Stimulated activated naive CD8-positive, alpha-beta T cell treated with anti-CD3 and anti-CD28 coated beads, Interleukin-15, amount 100 ng/mL, for 72 hours (primary cell): ENCODE results near the gene ADGRD1.

Source experiments
- ATAC-seq: fragments of 150-1000 bp; cut with Tn5 transposase; 2 replicates; pipeline ENCODE4 v1.10.0; 2021; ENCODE audit warnings: mild to moderate bottlenecking, moderate library complexity
- DNase-seq, 2 donors: peaks; one replicate each; pipeline ENCODE4 v3.0.0; 2021 to 2022
- H3K27ac Mint-ChIP-seq, 2 donors: one replicate each; pipeline ENCODE4 v1.8.0; 2022; ENCODE audit warnings: mild to moderate bottlenecking in 2 of 2, mixed read lengths in 2 of 2, moderate library complexity in 2 of 2
- H3K27me3 Mint-ChIP-seq: one replicate; pipeline ENCODE4 v1.8.0; 2022; ENCODE audit warnings: mixed read lengths
- H3K4me1 Mint-ChIP-seq: one replicate; pipeline ENCODE4 v1.8.0; 2022; ENCODE audit warnings: mild to moderate bottlenecking, mixed read lengths
- H3K4me3 Mint-ChIP-seq, 2 donors: one replicate each; pipeline ENCODE4 v1.8.0; 2022; ENCODE audit warnings: mild to moderate bottlenecking in 2 of 2, mixed read lengths in 2 of 2, moderate library complexity in 1 of 2
- H3K9me3 Mint-ChIP-seq, 2 donors: one replicate each; pipeline ENCODE4 v1.8.0; 2022; ENCODE audit warnings: mixed read lengths in 2 of 2

Gene ADGRD1

DNA sequence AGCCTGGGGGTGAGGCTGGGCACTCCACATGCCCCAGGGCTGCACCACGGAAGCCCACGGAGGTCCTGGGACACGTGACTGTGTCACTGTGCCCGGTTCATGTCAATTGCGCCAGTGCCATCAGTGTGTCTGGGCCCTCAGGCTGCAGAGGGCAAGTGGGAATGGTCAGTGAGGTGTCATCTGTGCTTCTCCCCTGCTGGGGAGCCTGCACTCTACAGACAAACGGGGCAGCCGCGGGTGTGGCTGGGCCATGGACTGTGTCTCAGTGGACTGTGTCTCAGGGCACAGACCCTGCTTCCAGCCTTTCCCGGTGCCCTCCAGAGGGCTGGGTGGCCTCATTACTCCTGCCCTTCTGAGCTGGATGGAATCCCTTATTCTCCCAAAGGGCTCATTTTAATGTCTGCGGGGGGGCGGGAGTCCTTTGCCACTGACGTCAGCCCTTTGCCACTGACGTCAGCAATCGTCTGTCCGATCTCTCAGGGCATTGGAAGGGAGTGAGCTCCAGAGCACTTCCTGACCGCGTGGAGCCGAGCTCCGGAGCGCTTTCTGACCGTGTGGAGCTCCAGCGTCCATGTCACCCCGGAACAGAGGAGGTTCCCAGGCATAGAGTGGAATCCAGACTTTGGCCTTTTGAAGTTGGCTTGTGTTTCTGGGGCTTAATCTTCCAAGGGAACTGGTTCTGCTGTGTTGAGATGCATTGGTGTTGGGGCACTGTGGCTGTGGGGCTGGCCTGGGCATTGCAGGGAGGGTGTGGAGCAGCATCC lies 72.4 kb downstream of the ADGRD1 start:
- ATAC-seq (no peak), DNase-seq (no peak)
- Mint-ChIP-seq H3K4me1 (no peaks in the 10 kb centered on the region), H3K9me3 (no peaks in the 10 kb centered on the region), H3K4me3 (no peak overlapping the region), H3K27me3 (peaks cover 8% of the 10 kb centered on the region), H3K27ac (no peak overlapping the region)

DNA sequence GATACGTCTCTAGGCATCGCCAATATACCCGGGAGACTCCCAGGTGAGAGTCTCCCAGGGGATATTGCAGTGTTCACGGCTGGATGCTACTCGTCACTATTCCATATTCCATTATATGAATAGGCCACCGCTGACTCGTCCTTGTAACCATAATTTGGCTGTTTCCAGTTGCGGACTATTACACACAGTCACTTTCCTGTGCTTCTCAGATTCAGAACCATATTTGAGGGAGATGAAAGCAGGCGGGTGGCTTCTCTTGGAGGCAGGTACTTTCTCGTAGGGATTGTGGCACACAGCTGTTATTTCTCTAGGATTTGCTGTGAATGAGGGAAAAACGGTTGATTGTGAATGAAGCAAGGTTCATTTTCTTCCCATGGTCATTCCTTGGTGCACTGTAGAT lies 73.0 kb downstream of the ADGRD1 start:
- Mint-ChIP-seq H3K27ac (no peak overlapping the region), H3K9me3 (no peaks in the 10 kb centered on the region), H3K27me3 (peaks cover 12% of the 10 kb centered on the region), H3K4me3 (no peak overlapping the region), H3K4me1 (no peaks in the 10 kb centered on the region)
- DNase-seq (no peak), ATAC-seq (no peak)

DNA sequence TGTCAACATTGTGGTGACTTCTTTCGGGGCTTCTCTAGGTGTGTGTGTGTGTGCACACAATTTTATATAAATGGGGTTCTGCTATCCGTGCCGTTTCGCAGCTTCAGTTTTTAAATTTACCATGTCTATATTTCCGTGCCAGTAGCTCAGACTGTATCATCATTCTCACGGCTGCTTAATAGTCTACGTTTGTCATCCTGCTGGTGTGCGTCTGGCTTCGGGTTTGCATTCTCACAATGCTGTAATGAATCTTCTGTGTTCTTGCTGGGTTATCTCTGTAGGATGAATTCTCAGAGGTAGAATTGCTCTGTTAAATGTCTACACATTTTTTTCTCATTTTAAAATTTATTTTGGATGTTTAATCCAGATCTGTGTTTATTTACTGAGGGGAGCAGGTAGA lies 73.6 kb downstream of the ADGRD1 start:
- no peaks in the 10 kb centered on the region for H3K9me3 Mint-ChIP-seq

DNA sequence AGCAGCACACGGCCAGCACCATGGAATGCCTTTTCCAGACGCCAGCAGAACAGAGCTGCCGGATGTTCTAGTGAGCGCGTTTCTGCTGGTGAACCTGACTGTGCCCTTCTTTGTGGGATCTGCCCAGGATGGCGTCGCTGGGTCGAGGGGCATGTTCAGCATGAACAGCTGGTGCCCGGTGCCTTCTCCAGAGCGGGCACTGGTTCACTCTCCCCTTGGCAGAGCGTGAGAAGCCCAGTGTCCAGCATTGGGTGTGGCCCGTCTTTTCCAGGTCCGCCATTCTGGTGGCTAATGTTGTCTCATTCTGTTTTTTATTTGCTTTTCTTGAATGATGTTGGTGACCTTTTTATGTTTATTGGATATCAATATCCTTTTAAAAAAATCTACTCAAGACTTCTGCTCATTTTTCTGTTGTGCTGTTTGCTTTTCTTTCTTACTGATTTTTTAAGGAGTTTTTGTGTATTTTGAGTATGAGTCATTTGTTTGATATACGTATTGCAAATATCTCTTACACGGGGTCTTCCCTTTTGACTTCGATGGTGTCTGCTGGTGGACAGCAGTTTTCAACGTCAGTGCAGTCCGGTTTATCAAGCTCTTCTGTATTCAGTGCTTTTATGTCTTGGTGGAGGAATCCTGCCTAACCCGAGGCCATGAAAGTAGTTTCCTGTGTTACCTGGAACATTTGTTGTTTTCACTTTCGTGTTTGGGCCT lies 74.3 kb downstream of the ADGRD1 start:
- H3K27ac Mint-ChIP-seq: no peak overlapping the region
- H3K9me3 Mint-ChIP-seq: no peaks in the 10 kb centered on the region
- H3K4me1 Mint-ChIP-seq: no peaks in the 10 kb centered on the region
- no peak for ATAC-seq
- no peak overlapping the region for H3K4me3 Mint-ChIP-seq
- peaks cover 20% of the 10 kb centered on the region for H3K27me3 Mint-ChIP-seq
- no peak for DNase-seq

More for the DNA sequence above, 73.6 kb downstream of the ADGRD1 start:
- ATAC-seq (no peak), DNase-seq (no peak)
- Mint-ChIP-seq H3K27ac (no peak overlapping the region), H3K27me3 (peaks cover 17% of the 10 kb centered on the region), H3K4me3 (no peak overlapping the region), H3K4me1 (no peaks in the 10 kb centered on the region)

DNA sequence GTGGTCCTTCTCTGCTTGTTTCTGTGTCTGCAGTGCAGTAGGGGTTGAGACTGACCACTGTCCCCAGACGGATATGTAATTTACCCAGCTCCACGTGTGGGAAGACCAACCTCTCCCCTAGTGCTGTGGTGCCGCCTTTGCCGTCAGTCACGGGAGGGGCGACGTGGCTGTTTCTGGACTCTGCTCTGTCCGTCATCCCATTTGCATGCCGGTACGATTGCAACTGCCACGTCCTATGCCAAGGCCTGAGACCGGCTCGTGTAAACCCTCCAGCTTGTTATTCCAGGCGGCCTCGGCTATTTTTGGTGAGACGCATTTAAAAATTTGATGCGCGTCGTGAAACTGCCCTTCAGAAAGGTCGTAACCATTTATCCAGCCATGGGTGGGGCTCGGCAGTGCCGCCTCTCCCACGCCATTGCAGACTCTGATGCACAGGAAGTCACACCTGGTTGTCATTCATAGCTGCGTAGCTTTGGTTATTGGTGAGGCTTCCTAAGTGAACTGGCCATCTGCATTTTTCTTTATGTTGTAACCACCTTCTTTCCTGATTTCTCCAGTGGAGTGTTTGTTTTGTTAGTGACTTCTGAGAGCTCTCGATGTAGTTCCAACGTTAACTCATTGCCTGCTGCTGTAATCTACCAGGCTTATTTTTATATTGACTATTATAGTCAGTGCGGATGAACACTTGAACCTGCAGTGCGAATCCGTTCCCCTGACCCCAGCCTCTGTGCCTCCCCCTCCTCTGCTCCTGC lies 75.1 kb downstream of the ADGRD1 start:
- ATAC-seq (no peak), DNase-seq (no peak)
- no peaks in the 10 kb centered on the region for H3K4me1 Mint-ChIP-seq
- peaks cover 20% of the 10 kb centered on the region for H3K27me3 Mint-ChIP-seq
- H3K4me3 Mint-ChIP-seq: no peak overlapping the region
- H3K9me3 Mint-ChIP-seq: no peaks in the 10 kb centered on the region
- H3K27ac Mint-ChIP-seq: no peak overlapping the region

DNA sequence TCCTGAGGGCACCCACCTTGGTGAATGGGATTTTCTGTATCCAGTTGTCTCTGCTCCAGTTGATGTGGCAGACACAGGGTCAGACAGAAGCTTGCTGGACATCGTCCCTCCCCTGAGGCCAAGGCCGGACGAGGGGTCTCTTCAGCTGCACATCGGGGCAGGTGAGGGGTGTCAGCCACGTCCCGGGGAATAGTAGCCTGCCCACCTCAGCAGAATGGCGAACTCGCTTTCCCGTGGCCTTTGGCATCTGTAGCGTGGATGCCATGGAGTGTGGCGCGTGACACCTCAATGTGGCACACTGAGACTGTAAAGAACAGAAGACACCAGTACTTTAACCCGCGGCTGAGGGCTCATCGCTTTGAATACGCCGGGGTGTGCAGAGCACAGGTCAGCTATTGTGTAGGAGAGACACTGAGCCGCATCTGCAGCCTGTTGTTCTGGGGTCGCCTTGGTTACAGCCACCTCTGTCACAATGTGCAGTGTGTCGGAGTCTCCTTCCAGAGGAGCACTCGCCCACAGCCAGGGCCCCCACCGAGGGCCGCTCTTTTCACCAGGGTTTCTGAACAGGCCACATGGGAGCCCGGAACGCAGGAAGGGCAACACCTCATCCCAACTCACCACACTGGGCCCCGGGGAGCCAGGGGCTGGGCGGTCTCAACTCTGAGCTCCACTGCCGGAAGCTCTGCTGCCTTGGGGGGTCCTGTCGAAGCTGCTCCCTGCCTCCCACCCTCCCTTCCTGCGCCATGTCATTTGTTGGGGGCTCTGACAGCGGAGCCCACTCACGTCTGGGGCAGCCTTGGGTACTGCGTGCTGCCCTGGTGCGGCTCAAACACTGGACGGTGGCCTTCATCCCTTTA lies 77.0 kb downstream of the ADGRD1 start:
- no peaks in the 10 kb centered on the region for H3K4me1 Mint-ChIP-seq
- ATAC-seq (no peak), DNase-seq (no peak)
- H3K27me3 Mint-ChIP-seq: peaks cover 20% of the 10 kb centered on the region
- H3K27ac Mint-ChIP-seq: no peak overlapping the region
- H3K4me3 Mint-ChIP-seq: no peak overlapping the region
- no peaks in the 10 kb centered on the region for H3K9me3 Mint-ChIP-seq

DNA sequence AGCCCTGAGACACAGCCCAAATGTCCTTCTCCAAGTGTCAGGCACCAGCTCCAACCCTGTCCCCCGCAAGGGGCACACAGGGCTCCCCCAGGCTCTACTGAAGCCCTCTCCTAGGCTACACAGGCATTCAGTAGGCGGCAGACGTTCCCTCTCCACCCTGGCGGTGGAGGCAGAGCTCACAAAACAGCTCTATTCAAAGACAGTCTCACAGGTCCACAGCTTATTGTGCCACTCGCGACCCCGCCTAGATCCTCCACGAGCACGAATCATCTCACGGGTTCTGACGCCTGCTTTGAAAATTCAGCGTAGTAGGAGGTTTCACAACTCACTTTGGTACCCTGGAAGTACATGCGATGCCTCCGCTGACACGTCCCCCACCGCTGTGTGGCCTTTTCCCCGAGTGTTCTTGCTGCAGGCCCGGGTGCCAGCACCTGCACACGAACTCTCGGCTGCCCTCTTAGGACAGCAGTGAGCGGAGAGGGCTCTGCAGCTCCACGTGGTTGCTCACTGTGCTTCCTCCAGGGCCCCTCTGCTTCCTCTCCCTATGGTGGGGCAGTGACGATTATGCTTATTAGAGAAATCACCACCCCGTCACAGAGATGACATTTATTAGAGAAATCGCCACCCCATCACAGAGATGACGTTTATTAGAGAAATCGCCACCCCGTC lies 78.5 kb downstream of the ADGRD1 start:
- no peak for ATAC-seq
- peaks cover 20% of the 10 kb centered on the region for H3K27me3 Mint-ChIP-seq
- H3K27ac Mint-ChIP-seq: no peak overlapping the region
- DNase-seq: no peak
- no peaks in the 10 kb centered on the region for H3K4me1 Mint-ChIP-seq
- peaks cover 11 to 12% of the 10 kb centered on the region in 2 donors for H3K9me3 Mint-ChIP-seq
- H3K4me3 Mint-ChIP-seq: no peak overlapping the region

DNA sequence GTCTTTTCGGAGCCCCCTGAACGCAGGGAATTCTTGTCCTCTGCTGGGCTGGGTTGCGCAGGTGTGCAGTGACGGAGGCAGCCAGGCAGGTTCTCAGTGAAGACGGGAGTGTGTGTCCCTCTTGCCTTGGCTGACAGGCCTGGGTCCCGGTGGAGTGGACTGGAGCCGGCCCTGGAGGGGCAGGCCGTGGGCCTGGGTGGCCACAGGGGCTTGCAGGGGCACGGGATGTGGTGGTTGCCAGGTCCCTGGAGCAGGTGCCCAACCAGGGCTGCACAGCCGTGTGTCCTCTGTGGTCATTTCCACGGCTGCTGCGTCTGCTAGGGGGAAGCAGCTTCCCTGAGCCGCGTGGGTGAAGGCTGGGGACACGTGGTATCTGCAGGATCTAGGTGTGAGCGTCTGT lies 79.8 kb downstream of the ADGRD1 start:
- DNase-seq: no peak
- H3K4me1 Mint-ChIP-seq: no peaks in the 10 kb centered on the region
- H3K4me3 Mint-ChIP-seq: no peak overlapping the region
- peaks cover 14% of the 10 kb centered on the region for H3K27me3 Mint-ChIP-seq
- no peak for ATAC-seq
- H3K27ac Mint-ChIP-seq: no peak overlapping the region
- H3K9me3 Mint-ChIP-seq: peaks cover 17 to 23% of the 10 kb centered on the region in 2 donors

DNA sequence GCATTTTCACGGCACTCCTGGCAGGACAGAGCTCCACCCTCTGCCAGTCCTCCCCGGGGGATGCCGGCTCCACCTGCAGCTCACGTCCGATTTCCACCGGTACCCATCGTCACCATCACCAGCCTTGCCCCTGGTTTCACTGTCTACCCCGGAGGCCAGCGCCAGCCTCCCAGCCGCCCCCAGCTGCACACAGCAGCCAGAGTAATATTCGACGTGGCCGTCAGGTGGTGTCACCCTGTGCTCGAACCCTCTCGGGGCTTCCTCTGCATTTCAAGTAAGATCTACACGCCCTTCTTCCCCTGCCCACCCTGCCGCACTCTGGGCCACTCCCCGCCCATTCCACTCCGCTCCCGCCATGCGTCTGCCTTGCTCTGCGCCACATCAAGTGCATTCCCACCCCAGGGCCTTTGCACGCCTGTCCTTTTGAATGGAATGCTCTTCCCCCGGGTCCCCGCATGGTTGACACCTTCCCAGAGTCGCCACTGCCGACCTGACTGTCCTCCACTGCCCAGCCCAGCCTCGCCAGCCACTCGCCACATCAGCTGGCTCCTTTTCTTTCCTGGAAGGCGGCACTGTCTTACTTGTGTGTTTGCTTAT lies 80.3 kb downstream of the ADGRD1 start:
- no peaks in the 10 kb centered on the region for H3K4me1 Mint-ChIP-seq
- H3K27ac Mint-ChIP-seq: peak overlapping the region in 1 of 2 donors; percentile 67
- H3K9me3 Mint-ChIP-seq: peaks cover 17 to 23% of the 10 kb centered on the region in 2 donors
- peaks cover 11% of the 10 kb centered on the region for H3K27me3 Mint-ChIP-seq
- H3K4me3 Mint-ChIP-seq: no peak overlapping the region
- no peak for DNase-seq
- no peak for ATAC-seq

DNA sequence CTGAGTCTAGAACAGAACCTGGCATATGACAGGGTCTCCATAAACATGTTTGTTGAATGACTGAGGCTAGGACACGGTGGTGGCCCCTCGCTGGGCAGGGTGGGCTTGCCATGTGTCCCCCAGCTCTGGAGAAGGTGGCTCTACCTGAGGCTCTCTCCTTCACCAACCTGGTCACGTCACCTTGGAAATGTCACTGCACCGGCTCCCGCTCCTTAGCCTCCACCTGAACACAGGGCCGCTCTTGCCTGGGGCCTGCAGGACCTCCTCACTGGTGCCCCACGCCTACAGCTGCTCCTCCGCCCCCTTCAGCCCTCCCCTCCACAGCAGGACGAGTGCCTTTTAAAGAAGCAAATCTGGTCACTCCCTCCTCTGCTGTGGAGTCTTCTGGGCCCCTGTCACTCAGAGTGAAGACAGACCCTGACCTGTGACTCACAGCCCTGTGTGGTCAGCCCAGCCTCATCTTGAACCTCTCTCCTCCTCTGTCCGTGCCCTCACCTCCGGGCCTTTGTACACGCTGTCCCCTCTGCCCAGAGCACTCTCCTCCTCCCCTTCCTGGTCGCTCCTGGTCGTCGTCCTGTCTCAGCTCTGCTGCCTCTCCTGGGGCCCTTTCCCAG lies 81.0 kb downstream of the ADGRD1 start:
- Mint-ChIP-seq H3K27ac (peak overlapping the region in 1 of 2 donors; percentile 22), H3K4me1 (no peaks in the 10 kb centered on the region), H3K27me3 (peaks cover 11% of the 10 kb centered on the region), H3K4me3 (no peak overlapping the region), H3K9me3 (peaks cover 17 to 23% of the 10 kb centered on the region in 2 donors)
- ATAC-seq (no peak), DNase-seq (no peak)

DNA sequence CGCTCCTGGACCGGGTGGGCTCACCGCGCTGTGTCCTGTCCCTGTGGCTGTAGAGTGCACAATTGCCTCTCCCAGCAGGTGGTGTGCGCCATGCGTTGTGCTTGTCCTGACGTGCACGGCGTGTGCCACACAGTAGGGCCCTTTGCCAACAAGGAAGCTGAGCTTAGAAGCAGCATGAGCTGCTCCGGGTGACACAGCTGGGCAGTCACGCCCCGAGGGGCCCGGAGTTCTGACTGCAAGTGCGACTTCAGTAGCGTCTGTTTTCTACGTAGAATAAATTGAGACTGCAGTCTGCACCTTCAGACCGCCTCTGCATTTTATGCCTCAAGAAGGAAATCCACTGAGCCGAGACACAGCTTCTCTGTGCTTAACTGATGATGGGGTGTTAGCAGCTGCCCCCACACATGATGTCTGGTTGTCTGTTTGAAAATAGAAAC lies 81.6 kb downstream of the ADGRD1 start:
- H3K4me1 Mint-ChIP-seq: no peaks in the 10 kb centered on the region
- H3K27me3 Mint-ChIP-seq: peaks cover 11% of the 10 kb centered on the region
- peak overlapping the region in 1 of 2 donors; percentile 22 for H3K27ac Mint-ChIP-seq
- no peak overlapping the region for H3K4me3 Mint-ChIP-seq
- ATAC-seq (no peak), DNase-seq (no peak)
- H3K9me3 Mint-ChIP-seq: peaks cover 17 to 23% of the 10 kb centered on the region in 2 donors

DNA sequence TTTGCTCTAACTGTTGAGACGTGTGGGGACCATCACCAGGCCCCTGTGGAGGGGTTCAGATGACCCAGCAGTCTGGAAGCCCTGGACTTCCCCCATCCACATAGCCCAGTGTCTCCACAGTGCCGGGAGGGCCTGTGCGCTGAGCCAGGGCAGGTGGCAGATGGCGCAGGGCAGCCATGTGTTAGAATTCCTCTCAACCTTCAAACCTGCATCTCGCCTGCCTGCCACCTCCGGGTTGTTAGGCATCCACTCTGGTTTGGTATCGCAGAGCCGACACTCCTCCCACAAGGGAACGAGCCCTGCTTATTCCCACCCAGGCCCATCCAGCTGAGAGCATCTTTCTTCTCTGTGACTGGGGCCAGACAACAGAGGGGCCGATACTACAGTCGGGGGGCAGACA lies 84.5 kb downstream of the ADGRD1 start:
- Mint-ChIP-seq H3K27me3 (no peaks in the 10 kb centered on the region), H3K27ac (no peak overlapping the region), H3K4me1 (no peaks in the 10 kb centered on the region), H3K4me3 (no peak overlapping the region), H3K9me3 (peaks cover 17 to 23% of the 10 kb centered on the region in 2 donors)
- no peak for ATAC-seq
- DNase-seq: no peak

DNA sequence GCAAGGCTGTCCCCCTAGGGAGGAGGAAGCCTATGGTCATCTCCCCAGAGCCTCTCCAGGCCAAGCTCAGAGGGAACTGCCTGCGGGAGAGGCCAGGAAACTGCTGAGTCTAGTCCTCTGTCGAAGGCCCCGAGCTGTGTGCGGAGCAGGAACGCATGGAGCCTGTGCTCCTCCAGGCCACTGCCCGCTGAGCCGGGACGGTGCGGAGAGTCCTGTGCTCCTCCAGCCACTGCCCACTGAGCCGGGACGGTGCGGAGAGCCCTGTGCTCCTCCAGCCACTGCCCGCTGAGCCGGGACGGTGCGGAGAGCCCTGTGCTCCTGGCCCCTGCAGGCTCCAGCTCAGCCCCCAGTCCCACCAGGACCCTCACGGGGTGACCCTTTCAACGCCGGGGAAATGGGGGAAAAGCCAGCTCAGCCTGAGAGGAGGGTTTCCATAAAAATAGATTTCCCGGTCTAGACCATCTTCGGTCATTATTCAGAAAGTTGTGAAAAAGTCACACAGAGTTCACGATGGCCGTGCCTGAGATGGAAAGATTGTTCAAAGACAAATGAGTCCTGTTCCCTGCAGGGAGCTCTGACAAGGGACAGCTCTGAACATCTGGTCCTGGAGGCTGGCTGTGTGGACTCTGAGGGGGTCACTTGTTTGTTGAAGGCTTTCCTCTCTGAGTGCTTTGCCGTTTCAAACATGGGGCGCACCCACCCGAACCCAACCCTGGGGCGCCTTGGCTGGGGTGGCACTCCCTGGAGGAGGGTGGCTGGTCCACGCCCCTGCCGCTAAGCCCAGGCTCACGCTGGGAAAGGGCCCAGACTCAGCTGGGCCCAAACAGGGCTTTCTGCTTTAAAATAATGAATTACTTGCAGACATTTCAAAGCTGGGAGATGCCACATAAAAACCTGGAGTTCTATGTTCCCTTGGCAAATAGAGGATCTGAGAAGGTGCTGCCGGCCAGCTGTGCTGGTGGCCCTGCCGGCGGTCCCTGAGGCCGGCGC lies 85.5 kb downstream of the ADGRD1 start:
- H3K4me3 Mint-ChIP-seq: no peak overlapping the region
- no peak overlapping the region for H3K27ac Mint-ChIP-seq
- DNase-seq: no peak
- H3K9me3 Mint-ChIP-seq: peaks cover 17 to 23% of the 10 kb centered on the region in 2 donors
- ATAC-seq: no peak
- H3K27me3 Mint-ChIP-seq: no peaks in the 10 kb centered on the region
- H3K4me1 Mint-ChIP-seq: no peaks in the 10 kb centered on the region
